PC-9 (cell line): Measurements from ENCODE around the gene GPRIN1. TPM values are rescaled to one million over a fixed set of nuclear protein-coding genes. Genes with fewer than 3 reads are reported as not detected.

ENCODE experiments used
- BruUV-seq: library from RNA; stranded (reverse); fragments of 400-500 nt; replicated peaks from 2 replicates; lab custom pipeline; 2021; lab: Mats Ljungman, UMichigan
- CTCF ChIA-PET: fragments of 300-600 bp; sonication (Branson Sonifier 250); formaldehyde crosslinking; loops from one replicate; lab custom pipeline; 2022; ENCODE audit warnings: antibody characterized with exemption; lab: Charles Lee
- POLR2A ChIA-PET: fragments of 300-600 bp; sonication (Branson Sonifier 250); formaldehyde crosslinking; loops from one replicate; lab custom pipeline; 2022; ENCODE audit warnings: antibody characterized with exemption; ENCODE audit not compliant: unreplicated experiment; lab: Charles Lee
- DNase-seq, 2 experiments: peaks; one replicate each; pipeline versions ENCODE4 v3.0.0 to v3.0.0-alpha.2; 2015 to 2022; ENCODE audit warnings: mixed read lengths in 1 of 2
- H2AFZ ChIP-seq: fragments of 200-600 bp; sonication (generic); 2 replicates; pipeline ENCODE4 v1.8.1; 2017; ENCODE audit warnings: antibody characterized with exemption
- H3F3A ChIP-seq: fragments of 200-600 bp; sonication (generic); 2 replicates; pipeline ENCODE4 v1.8.1; 2017; ENCODE audit warnings: antibody characterized with exemption, mild to moderate bottlenecking, low read depth; ENCODE audit not compliant: insufficient read depth
- H3K27ac ChIP-seq: fragments of 200-600 bp; sonication (generic); 2 replicates; pipeline ENCODE4 v1.6.1; 2016; ENCODE audit warnings: mixed run types
- H3K27me3 ChIP-seq: fragments of 200-600 bp; sonication (generic); 2 replicates; pipeline ENCODE4 v1.6.1; 2016; ENCODE audit warnings: low read depth, mixed run types; ENCODE audit not compliant: insufficient read depth
- H3K36me3 ChIP-seq: fragments of 200-600 bp; sonication (generic); 2 replicates; pipeline ENCODE4 v1.6.1; 2016; ENCODE audit warnings: low read depth, mixed run types
- H3K4me1 ChIP-seq: fragments of 200-600 bp; sonication (generic); replicated peaks from 2 replicates; pipeline ENCODE4 v1.6.1; 2016; ENCODE audit warnings: mixed run types; ENCODE audit not compliant: insufficient read depth
- H3K4me2 ChIP-seq: fragments of 200-600 bp; sonication (generic); 2 replicates; pipeline ENCODE4 v1.6.1; 2017; ENCODE audit warnings: mixed run types
- H3K4me3 ChIP-seq: fragments of 200-600 bp; sonication (generic); 2 replicates; pipeline ENCODE4 v1.6.1; 2016; ENCODE audit warnings: mixed run types
- H3K79me2 ChIP-seq: fragments of 200-600 bp; sonication (generic); 2 replicates; pipeline ENCODE4 v1.6.1; 2017; ENCODE audit warnings: low read depth, mixed run types
- H3K9me2 ChIP-seq: fragments of 200-600 bp; sonication (generic); 2 replicates; pipeline ENCODE4 v1.8.1; 2017; ENCODE audit warnings: mild to moderate bottlenecking; ENCODE audit not compliant: insufficient read depth
- H3K9me3 ChIP-seq: fragments of 200-600 bp; sonication (generic); 2 replicates; pipeline ENCODE4 v1.8.1; 2016; ENCODE audit warnings: low read depth; ENCODE audit not compliant: insufficient read depth
- H4K20me1 ChIP-seq: fragments of 200-600 bp; sonication (generic); 2 replicates; pipeline ENCODE4 v1.8.1; 2017; ENCODE audit not compliant: insufficient read depth
- EZH2 ChIP-seq: fragments of 200-600 bp; sonication (generic); IDR thresholded peaks from 2 replicates; pipeline ENCODE4 v1.8.0; 2017; ENCODE audit warnings: antibody characterized with exemption, low read depth
- intact Hi-C: fragments of 100-400 bp; cut with micrococcal nuclease; formaldehyde crosslinking; loops from one replicate; pipeline ENCODE4 v1.10.0; 2022; ENCODE audit not compliant: unreplicated experiment
- total RNA-seq: library from RNA; stranded (reverse); gene quantifications from 2 replicates; pipeline ENCODE4 v1.2.3, GENCODE V29; 2021
- TF ChIP-seq, protein P1 (sequence below): fragments of 200-600 bp; sonication (generic); conservative IDR thresholded peaks from 2 replicates; pipeline ENCODE4 v1.6.1; 2017; ENCODE audit warnings: mixed run types, antibody characterized with exemption, mild to moderate bottlenecking, moderate library complexity

Gene GPRIN1
- total RNA-seq, 1 experiment from 2014 or later, result 7.2 TPM

DNA sequence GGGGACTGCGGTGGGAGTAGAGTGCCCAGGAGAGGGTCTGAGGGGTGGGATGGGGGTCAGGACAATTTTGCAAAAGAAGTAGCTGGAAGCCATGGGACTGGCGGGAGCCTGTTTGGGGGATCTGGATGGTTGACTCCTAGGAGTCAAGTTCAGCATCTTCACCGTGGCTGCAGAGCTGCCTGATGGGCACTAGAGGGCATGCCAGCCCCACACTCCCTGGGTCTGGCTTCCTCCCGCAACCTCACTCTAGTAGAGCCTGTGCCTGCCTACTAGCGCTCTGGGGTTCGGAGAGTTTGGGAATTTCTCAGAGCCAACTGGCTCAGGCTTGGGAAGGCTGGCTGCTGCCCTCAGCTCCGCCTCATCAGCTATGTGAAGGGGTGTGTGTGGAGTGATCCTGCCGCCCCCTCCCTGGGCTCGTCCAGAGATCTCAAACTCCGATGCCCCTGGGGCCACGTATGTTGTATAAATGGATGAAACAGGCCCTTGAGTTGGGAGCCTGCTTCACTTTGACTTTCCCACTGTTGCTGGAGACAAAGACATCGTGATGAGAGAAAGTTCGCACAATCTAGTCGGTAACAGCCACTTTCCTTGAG is 48.1 kb upstream of the GPRIN1 start:
- no peak overlapping the region for H3K4me2 ChIP-seq
- CTCF ChIA-PET, result interaction anchor here (0.6 to 1.0 kb wide), 3 partner anchors 10 to 454 kb away, joined by 3 to 4 read pairs (median 3); no protein-coding TSS in a partner anchor
- POLR2A ChIA-PET, result no interaction called here
- no peaks in the 10 kb centered on the region for H3K9me3 ChIP-seq
- H3K79me2 ChIP-seq, result no peaks in the 10 kb centered on the region
- H3K4me1 ChIP-seq, result no peaks in the 10 kb centered on the region
- no peak overlapping the region for H3K27ac ChIP-seq
- H3K4me3 ChIP-seq, result no peak overlapping the region
- TSS peak; percentile 43 for BruUV-seq
- H2AFZ ChIP-seq, result no peak overlapping the region
- intact Hi-C loops, result loop anchor here (1.0 kb wide), 1 partner anchor 454 kb away; no protein-coding TSS in a partner anchor
- H4K20me1 ChIP-seq, result no peaks in the 10 kb centered on the region
- H3K27me3 ChIP-seq, result no peaks in the 10 kb centered on the region
- TF ChIP-seq, protein P1, sequence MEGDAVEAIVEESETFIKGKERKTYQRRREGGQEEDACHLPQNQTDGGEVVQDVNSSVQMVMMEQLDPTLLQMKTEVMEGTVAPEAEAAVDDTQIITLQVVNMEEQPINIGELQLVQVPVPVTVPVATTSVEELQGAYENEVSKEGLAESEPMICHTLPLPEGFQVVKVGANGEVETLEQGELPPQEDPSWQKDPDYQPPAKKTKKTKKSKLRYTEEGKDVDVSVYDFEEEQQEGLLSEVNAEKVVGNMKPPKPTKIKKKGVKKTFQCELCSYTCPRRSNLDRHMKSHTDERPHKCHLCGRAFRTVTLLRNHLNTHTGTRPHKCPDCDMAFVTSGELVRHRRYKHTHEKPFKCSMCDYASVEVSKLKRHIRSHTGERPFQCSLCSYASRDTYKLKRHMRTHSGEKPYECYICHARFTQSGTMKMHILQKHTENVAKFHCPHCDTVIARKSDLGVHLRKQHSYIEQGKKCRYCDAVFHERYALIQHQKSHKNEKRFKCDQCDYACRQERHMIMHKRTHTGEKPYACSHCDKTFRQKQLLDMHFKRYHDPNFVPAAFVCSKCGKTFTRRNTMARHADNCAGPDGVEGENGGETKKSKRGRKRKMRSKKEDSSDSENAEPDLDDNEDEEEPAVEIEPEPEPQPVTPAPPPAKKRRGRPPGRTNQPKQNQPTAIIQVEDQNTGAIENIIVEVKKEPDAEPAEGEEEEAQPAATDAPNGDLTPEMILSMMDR, result peak; percentile 87
- TF ChIP-seq EZH2, result no peak
- H3F3A ChIP-seq, result peaks cover 5% of the 10 kb centered on the region; the same call in 1 of the 2 replicates
- peak in 1 of 2 experiments; percentile 60 for DNase-seq
- H3K9me2 ChIP-seq, result no peaks in the 10 kb centered on the region
- H3K36me3 ChIP-seq, result no peaks in the 10 kb centered on the region

DNA sequence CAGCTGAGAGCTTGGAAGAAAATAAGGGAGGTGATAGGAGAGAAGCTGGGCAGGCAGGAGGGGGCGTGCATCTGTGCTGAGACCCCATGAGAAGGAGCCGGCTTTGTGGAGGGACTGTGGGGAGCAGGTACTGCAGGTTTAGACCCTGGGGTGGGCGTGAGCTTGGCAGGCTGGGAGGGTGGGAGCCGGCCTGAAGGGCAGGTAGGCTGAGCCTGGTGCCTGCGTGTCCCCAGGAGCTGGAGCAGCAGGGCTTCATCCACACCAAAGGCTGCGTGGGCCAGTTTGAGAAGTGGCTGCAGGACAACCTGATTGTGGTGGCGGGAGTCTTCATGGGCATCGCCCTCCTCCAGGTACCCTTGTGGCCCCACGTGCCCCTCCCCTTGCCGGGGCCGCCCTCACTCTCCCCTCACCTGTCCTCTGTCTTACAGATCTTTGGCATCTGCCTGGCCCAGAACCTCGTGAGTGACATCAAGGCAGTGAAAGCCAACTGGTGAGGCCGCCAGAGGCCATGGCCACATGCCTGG is 46.6 kb upstream of the GPRIN1 start:
- no peaks in the 10 kb centered on the region for H3K4me1 ChIP-seq
- peaks cover 5% of the 10 kb centered on the region; the same call in 1 of the 2 replicates for H3F3A ChIP-seq
- no peak for DNase-seq
- no peaks in the 10 kb centered on the region; the same call in 1 of the 2 replicates for H4K20me1 ChIP-seq
- no peaks in the 10 kb centered on the region for H3K9me3 ChIP-seq
- no peaks in the 10 kb centered on the region for H3K79me2 ChIP-seq
- no peak for TF ChIP-seq EZH2
- TF ChIP-seq, protein P1, result no peak
- H3K27ac ChIP-seq, result no peak overlapping the region
- intact Hi-C loops, result no loop called here
- no peaks in the 10 kb centered on the region for H3K36me3 ChIP-seq
- no peak overlapping the region for H3K4me2 ChIP-seq
- H3K27me3 ChIP-seq, result no peaks in the 10 kb centered on the region
- no peak overlapping the region for H2AFZ ChIP-seq
- H3K4me3 ChIP-seq, result no peak overlapping the region
- POLR2A ChIA-PET, result no interaction called here
- no peaks in the 10 kb centered on the region for H3K9me2 ChIP-seq
- CTCF ChIA-PET, result no interaction called here
- BruUV-seq, result no TSS peak

DNA sequence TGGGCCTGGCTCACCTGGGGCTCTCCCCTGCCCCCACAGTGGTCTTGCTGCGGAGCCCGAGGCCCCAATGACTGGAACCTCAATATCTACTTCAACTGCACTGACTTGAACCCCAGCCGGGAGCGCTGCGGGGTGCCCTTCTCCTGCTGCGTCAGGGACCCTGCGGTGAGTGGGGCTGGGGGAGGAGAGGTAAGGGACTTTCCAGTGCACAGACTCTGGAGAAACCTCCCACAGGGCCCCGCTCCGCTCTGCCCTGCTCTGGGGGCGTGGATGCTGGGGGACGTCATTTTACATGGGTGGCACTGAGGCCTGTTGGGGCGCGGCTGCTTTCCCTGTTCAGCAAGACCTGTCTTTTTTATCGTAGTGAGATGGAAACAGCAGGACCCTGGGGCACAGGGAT is 44.9 kb upstream of the GPRIN1 start:
- Histone ChIP-seq H3K4me2 (no peak overlapping the region), H3K27me3 (no peaks in the 10 kb centered on the region), H3K4me3 (no peak overlapping the region), H4K20me1 (peaks cover 8% of the 10 kb centered on the region; the same call in 1 of the 2 replicates), H3K36me3 (no peaks in the 10 kb centered on the region), H3F3A (peaks cover 5% of the 10 kb centered on the region; the same call in 1 of the 2 replicates), H3K9me2 (no peaks in the 10 kb centered on the region), H3K79me2 (peaks cover 11% of the 10 kb centered on the region; the same call in 1 of the 2 replicates), H3K27ac (no peak overlapping the region), H2AFZ (no peak overlapping the region), H3K4me1 (no peaks in the 10 kb centered on the region), H3K9me3 (no peaks in the 10 kb centered on the region)
- no peak for DNase-seq
- BruUV-seq, result no TSS peak
- ChIA-PET CTCF (no interaction called here), POLR2A (no interaction called here)
- intact Hi-C loops, result no loop called here
- TF ChIP-seq EZH2, result no peak
- TF ChIP-seq, protein P1, result no peak
